ENCODE measurements around the gene ARPC5.

Gene ARPC5

GRCh38 chr1:183600634-183601033 lies 34.9 kb downstream of the ARPC5 start:
- ChIA-PET POLR2A (ENCODE audit: low non-redundant PET) (no interaction called here), CTCF (interaction anchor here (0.8 to 1.1 kb wide), 2 partner anchors 15 to 33 kb away, joined by 3 read pairs; no protein-coding TSS in a partner anchor)
- TF ChIP-seq CTCF (conservative IDR thresholded peaks at IDR 0.05; ENCODE audit: low read depth) = no peak
- no peak for DNase-seq (ENCODE audit: low spot score)
- H3K27ac ChIP-seq = no peak overlapping the region

GRCh38 chr1:183600136-183600535 lies 35.4 kb downstream of the ARPC5 start:
- H3K27ac ChIP-seq = no peak overlapping the region
- ChIA-PET POLR2A (ENCODE audit: low non-redundant PET) (no interaction called here), CTCF (interaction anchor here (0.8 to 1.1 kb wide), 2 partner anchors 15 to 33 kb away, joined by 3 read pairs; no protein-coding TSS in a partner anchor)
- no peak for DNase-seq (ENCODE audit: low spot score)
- TF ChIP-seq CTCF (conservative IDR thresholded peaks at IDR 0.05; ENCODE audit: low read depth) = no peak

GRCh38 chr1:183598386-183598785 lies 37.2 kb downstream of the ARPC5 start:
- DNase-seq (ENCODE audit: low spot score) = no peak
- no peak for TF ChIP-seq CTCF (conservative IDR thresholded peaks at IDR 0.05; ENCODE audit: low read depth)
- no peak overlapping the region for H3K27ac ChIP-seq
- POLR2A ChIA-PET (ENCODE audit: low non-redundant PET) = no interaction called here
- CTCF ChIA-PET = no interaction called here

- H3K27ac ChIP-seq = no peak overlapping the region
- ChIA-PET POLR2A (ENCODE audit: low non-redundant PET) (no interaction called here), CTCF (no interaction called here)
These were observed 37.8 kb downstream of the ARPC5 start for GRCh38 chr1:183597656-183598347.

GRCh38 chr1:183596500-183596899 lies 39.1 kb downstream of the ARPC5 start:
- TF ChIP-seq CTCF (conservative IDR thresholded peaks at IDR 0.05; ENCODE audit: low read depth) = no peak
- no peak overlapping the region for H3K27ac ChIP-seq
- DNase-seq (ENCODE audit: low spot score) = no peak
- POLR2A ChIA-PET (ENCODE audit: low non-redundant PET) = no interaction called here
- CTCF ChIA-PET = no interaction called here

More at GRCh38 chr1:183597656-183598347, 37.8 kb downstream of the ARPC5 start:
- TF ChIP-seq CTCF (conservative IDR thresholded peaks at IDR 0.05; ENCODE audit: low read depth) = no peak
- DNase-seq (ENCODE audit: low spot score) = no peak

- TF ChIP-seq CTCF (conservative IDR thresholded peaks at IDR 0.05; ENCODE audit: low read depth) = no peak
- POLR2A ChIA-PET (ENCODE audit: low non-redundant PET) = no interaction called here
- CTCF ChIA-PET = no interaction called here
- DNase-seq (ENCODE audit: low spot score) = no peak
- H3K27ac ChIP-seq = no peak overlapping the region
These were observed 40.0 kb downstream of the ARPC5 start for GRCh38 chr1:183595537-183595936.
